ENCODE measurements around the gene ALDH1L1.

DNA sequence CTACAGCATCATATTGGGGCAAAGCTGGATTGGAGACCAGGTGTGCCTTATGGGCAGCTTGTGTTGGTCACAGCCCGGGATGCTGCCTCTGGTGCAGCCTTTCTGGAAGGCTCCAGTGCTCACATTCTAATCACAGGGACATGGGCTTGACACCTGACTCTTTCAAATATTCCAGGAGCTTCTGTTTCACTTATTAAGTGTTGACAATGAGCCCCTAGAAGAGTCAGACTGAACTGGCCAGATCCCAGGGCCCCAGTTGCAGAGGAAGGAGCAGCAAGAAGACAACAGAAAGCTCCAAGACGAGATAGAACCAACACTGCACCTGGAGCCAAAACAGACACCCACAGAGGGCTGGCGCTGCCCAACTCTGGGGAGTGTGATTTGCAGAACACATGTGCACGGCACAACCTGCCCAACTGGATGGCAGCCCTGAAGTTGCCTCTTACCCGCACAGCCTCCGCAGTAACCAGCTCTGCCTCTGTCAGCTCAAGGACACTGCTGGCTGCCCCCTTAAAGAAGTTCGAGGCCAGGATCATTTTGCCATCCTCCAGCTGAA is 30.3 kb downstream of the ALDH1L1 start:
- no peak for TF ChIP-seq POLR2A (IDR thresholded peaks at IDR 0.05; ENCODE audit: low read depth)
- TF ChIP-seq, protein P1, sequence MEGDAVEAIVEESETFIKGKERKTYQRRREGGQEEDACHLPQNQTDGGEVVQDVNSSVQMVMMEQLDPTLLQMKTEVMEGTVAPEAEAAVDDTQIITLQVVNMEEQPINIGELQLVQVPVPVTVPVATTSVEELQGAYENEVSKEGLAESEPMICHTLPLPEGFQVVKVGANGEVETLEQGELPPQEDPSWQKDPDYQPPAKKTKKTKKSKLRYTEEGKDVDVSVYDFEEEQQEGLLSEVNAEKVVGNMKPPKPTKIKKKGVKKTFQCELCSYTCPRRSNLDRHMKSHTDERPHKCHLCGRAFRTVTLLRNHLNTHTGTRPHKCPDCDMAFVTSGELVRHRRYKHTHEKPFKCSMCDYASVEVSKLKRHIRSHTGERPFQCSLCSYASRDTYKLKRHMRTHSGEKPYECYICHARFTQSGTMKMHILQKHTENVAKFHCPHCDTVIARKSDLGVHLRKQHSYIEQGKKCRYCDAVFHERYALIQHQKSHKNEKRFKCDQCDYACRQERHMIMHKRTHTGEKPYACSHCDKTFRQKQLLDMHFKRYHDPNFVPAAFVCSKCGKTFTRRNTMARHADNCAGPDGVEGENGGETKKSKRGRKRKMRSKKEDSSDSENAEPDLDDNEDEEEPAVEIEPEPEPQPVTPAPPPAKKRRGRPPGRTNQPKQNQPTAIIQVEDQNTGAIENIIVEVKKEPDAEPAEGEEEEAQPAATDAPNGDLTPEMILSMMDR (IDR thresholded peaks at IDR 0.05): no peak
- TF ChIP-seq POLR2AphosphoS5 (IDR thresholded peaks at IDR 0.05): no peak
- no peak for TF ChIP-seq EP300 (IDR thresholded peaks at IDR 0.05)
